SK-N-SH treated with all-trans-retinoic acid at 6 μM for 48 hours (cell line): Measurements from ENCODE around the gene ZCCHC7.

ENCODE experiments used
- ARNTL ChIP-seq: fragments of 450-650 bp; formaldehyde crosslinking; IDR thresholded peaks from 2 replicates; pipeline ENCODE4 v1.5.0; 2020; ENCODE audit warnings: low read depth, mild to moderate bottlenecking, moderate library complexity, borderline replicate concordance
- CREB5 ChIP-seq: fragments of 250-450 bp; sonication (Bioruptor Pico); IDR thresholded peaks from 2 replicates; pipeline ENCODE4 v1.5.1; 2020; ENCODE audit warnings: low read depth, mild to moderate bottlenecking, moderate library complexity
- ESRRG ChIP-seq: fragments of 250-450 bp; sonication (Bioruptor Pico); IDR thresholded peaks from 2 replicates; pipeline ENCODE4 v1.6.1; 2021; ENCODE audit warnings: mild to moderate bottlenecking
- GLIS3 ChIP-seq: fragments of 250-450 bp; sonication (Bioruptor Pico); IDR thresholded peaks from 2 replicates; pipeline ENCODE4 v1.5.0; 2020; ENCODE audit warnings: mild to moderate bottlenecking, moderate library complexity
- ISL1 ChIP-seq: fragments of 250-450 bp; sonication (Bioruptor Pico); IDR thresholded peaks from 2 replicates; pipeline ENCODE4 v2.1.2; 2022; ENCODE audit warnings: mild to moderate bottlenecking, moderate library complexity
- OSR1 ChIP-seq: fragments of 250-450 bp; sonication (Bioruptor Pico); IDR thresholded peaks from 2 replicates; pipeline ENCODE4 v1.8.0; 2022; ENCODE audit warnings: moderate library complexity, mild to moderate bottlenecking, inconsistent platforms
- RARB ChIP-seq: fragments of 250-450 bp; sonication (Bioruptor Pico); IDR thresholded peaks from 2 replicates; pipeline ENCODE4 v1.8.0; 2021; ENCODE audit warnings: mild to moderate bottlenecking, moderate library complexity
- SNAI2 ChIP-seq: fragments of 250-450 bp; sonication (Bioruptor Pico); IDR thresholded peaks from 2 replicates; pipeline ENCODE4 v1.5.0; 2020; ENCODE audit warnings: mild to moderate bottlenecking, moderate library complexity
- TCF4 ChIP-seq: fragments of 250-450 bp; sonication (Bioruptor Pico); IDR thresholded peaks from 2 replicates; pipeline ENCODE4 v1.8.0; 2021; ENCODE audit warnings: mild to moderate bottlenecking, moderate library complexity, borderline replicate concordance
- TOX ChIP-seq: fragments of 250-450 bp; sonication (Bioruptor Pico); IDR thresholded peaks from 2 replicates; pipeline ENCODE4 v1.8.0; 2021; ENCODE audit warnings: mild to moderate bottlenecking, moderate library complexity, borderline replicate concordance
- TSHZ2 ChIP-seq: fragments of 250-450 bp; sonication (Bioruptor Pico); IDR thresholded peaks from 2 replicates; pipeline ENCODE4 v1.5.0; 2020; ENCODE audit warnings: mild to moderate bottlenecking, moderate library complexity
- ZFP3 ChIP-seq: fragments of 250-450 bp; sonication (Bioruptor Pico); IDR thresholded peaks from 2 replicates; pipeline ENCODE4 v1.5.0; 2020; ENCODE audit warnings: mild to moderate bottlenecking, moderate library complexity
- ZFP30 ChIP-seq: fragments of 450-650 bp; formaldehyde crosslinking; IDR thresholded peaks from 2 replicates; pipeline ENCODE4 v1.5.0; 2022; ENCODE audit warnings: mild to moderate bottlenecking, moderate library complexity
- ZNF565 ChIP-seq: fragments of 450-650 bp; formaldehyde crosslinking; conservative IDR thresholded peaks from 2 replicates; pipeline ENCODE4 v1.5.0; 2020; ENCODE audit warnings: low read depth, mild to moderate bottlenecking, moderate library complexity

DNA sequence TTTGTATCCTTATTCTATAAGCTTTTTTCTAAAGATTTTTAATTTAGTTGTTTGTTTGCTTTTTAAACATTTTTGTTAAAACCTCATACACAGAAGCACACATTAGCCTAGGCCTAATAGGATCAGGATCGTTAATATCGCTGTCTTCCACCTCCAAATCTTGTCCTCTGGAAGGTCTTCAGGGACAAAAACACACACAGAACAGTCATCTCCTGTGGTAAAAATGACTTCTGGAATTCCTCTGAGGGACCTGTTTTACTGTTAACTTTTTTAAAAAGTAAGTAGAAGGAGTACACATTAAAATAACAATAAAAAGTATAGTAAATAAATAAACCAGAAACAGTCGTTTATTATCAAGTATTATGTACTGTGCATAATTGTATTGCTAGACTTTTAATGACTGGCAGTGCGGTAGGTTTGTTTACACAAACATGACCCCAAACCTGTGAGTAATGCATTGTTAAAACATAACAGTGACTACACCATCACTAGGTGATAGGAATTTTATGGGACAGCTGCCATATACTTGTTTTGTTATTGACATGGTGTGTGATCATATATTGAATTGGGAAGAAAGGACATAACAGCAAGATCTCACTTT lies 109.6 kb downstream of the ZCCHC7 start:
- TF ChIP-seq TOX (no peak), ZNF565 (CRISPR knock-in tag) (no peak), TCF4 (CRISPR knock-in tag) (no peak), ZFP3 (CRISPR knock-in tag) (no peak), RARB (CRISPR knock-in tag) (no peak), SNAI2 (CRISPR knock-in tag) (no peak), ISL1 (CRISPR knock-in tag) (no peak), ZFP30 (CRISPR knock-in tag) (no peak), ESRRG (no peak), OSR1 (CRISPR knock-in tag) (no peak), ARNTL (no peak), GLIS3 (no peak), TSHZ2 (CRISPR knock-in tag) (no peak), CREB5 (CRISPR knock-in tag) (no peak)
